ENCODE measurements around the gene MAD1L1.
"Not testable (repeated sequence)": the region's sequence is repeated elsewhere in the genome, so short reads cannot be mapped to it uniquely, and the experiment has no call there.

MAD1L1 gene

GRCh38 chr7:1890289-1891235 is 342.2 kb downstream of the MAD1L1 start:
- DNase-seq (ENCODE audit: low read depth in 3 of 3, low spot score in 1 of 3), result no peak

- DNase-seq (ENCODE audit: low read depth in 3 of 3, low spot score in 1 of 3), result no peak
Observed at GRCh38 chr7:1889556-1890181, 343.1 kb downstream of the MAD1L1 start.

DNA sequence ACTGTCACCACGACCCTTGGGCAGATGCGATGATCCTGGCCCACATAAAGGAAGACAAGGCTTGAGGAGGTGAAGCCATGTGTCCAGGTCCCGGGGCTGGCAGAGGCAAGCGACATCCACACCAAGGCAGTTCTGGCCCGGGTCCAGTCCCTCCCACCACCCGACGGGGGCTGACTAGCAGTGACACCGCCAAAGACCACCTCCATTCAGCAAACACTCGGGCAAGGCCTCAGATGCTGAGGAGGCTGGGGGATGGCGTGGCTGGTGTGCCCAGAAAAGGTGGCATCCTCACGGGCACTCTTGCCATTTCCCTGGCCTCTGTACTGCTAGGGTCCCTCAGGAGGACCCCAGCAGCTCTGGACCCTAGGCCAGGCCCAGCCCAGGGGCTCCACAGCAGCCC is 343.7 kb downstream of the MAD1L1 start:
- DNase-seq (ENCODE audit: low read depth in 3 of 3, low spot score in 1 of 3), result no peak

DNA sequence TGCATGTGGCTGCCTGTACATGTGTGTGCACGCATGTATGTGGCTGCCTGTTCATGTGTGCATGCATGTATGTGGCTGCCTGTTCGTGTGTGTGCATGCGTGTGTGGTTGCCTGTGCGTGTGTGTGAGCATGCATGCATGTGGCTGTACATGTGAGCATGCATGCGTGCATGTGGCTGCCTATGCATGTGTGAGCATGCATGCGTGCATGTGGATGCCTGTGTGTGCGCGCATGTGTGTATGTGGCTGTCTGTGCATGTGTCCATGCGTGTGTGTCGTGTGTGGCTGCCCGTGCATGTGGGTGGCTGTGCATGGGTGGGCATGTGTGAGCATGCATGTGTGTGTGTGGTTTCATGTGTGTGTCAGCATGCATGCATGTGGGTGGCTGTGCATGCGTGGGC is 344.3 kb downstream of the MAD1L1 start:
- DNase-seq (ENCODE audit: low read depth in 3 of 3, low spot score in 1 of 3), result no peak

GRCh38 chr7:1887251-1887650 is 345.5 kb downstream of the MAD1L1 start:
- DNase-seq (ENCODE audit: low read depth in 3 of 3, low spot score in 1 of 3), result no peak

GRCh38 chr7:1886361-1887064 is 346.2 kb downstream of the MAD1L1 start:
- DNase-seq (ENCODE audit: low read depth in 3 of 3, low spot score in 1 of 3), result no peak

GRCh38 chr7:1885465-1886226 is 347.1 kb downstream of the MAD1L1 start:
- DNase-seq (ENCODE audit: low read depth in 3 of 3, low spot score in 1 of 3), result no peak

- no peak for DNase-seq (ENCODE audit: low read depth in 3 of 3, low spot score in 1 of 3)
Observed at GRCh38 chr7:1884583-1885350, 348.0 kb downstream of the MAD1L1 start.

DNA sequence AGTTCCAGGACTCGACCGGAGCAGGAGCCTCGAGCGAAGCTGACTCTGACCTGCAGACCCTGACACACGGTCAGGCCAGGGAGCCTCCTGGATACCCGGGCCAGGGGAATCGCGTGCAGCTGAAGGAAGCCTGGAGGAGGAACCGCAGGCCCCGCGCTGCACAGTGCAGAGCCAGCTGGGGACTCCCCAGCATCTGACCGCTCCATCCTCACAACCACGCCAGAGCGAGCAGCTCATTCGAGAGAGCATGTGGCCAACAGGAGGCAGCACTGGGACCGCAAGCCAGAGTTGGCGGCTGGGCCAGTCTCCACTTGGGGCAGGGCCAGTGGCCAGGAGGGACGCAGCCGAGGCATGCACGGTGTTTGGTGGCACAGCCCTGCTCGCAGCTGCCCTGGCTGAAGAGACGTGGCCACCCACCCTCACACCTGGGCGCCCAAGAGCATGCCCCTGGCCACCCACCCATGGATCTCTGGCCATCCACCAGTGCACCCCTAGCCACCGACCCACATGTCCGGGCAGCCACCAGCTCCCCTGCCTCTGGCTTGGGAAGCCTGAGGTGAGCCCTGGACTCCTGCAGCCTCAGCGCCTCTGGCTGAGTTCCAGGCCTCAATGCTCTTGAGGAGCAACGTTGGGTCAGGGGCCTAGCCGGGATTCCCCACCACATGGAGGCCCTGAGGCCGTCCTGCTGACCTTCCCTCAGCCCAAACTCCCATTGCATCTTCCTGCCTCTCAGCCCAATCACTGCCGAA is 348.7 kb downstream of the MAD1L1 start:
- no peak for DNase-seq (ENCODE audit: low read depth in 3 of 3, low spot score in 1 of 3)

DNA sequence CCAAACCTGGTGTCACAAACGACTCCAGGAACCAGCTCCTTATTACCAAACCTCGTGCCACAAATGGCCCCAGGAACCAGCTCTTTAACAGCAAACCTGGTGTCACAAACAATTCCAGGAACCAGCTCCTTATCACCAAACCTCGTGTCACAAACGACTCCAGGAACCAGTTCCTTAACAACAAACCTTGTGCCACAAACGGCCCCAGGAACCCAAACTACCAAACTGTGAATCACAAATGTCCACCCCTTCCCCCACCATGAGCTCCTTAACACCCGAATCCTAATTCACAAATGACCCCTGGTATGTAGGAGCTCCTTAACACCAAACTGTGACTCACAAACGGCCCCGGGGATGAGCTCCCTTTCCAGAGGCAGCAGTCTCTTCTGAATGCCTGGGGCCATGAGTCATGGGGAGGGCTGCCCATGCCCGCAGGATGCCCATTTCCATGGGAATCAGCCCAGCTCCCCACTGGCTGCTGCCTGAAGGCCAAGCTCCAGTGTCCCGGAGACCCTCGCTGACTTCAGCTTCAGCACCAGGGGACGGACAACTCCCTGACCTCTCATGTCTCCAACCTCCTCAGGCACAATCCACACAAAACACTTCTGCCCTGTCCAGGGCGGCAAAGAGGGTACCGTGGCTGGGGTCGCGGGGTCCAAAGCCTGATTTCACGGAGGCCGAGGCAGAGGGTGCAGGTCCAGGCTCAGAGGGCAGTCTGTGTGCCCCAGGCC is 349.5 kb downstream of the MAD1L1 start:
- no peak for DNase-seq (ENCODE audit: low read depth in 3 of 3, low spot score in 1 of 3)

DNA sequence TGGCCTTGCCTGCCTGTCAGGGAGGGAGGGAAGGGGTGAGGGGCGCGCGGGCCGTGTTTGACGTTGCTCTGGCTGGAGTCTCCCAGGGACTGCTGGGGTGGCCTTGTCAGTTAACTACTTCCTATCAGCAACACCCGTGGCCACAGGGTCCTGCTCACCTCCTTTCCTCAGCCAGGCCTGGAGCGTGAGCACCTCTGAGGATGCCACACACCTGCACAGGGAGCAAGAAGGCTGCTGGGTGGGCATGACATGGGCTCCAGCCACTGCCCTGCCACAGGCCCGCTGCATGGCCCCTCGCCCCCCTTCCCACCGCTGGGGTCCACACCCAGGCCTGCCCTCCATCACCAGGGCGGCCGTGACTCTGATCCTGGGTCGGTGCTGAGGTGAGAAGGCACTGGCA is 350.3 kb downstream of the MAD1L1 start:
- DNase-seq (ENCODE audit: low read depth in 3 of 3, low spot score in 1 of 3), result no peak

- no peak for DNase-seq (ENCODE audit: low read depth in 3 of 3, low spot score in 1 of 3)
Observed at GRCh38 chr7:1881946-1882345, 350.8 kb downstream of the MAD1L1 start.

GRCh38 chr7:1876641-1877040 is 356.1 kb downstream of the MAD1L1 start:
- DNase-seq (ENCODE audit: low read depth in 3 of 3, low spot score in 1 of 3), result not testable (repeated sequence)

- DNase-seq (ENCODE audit: low read depth in 3 of 3, low spot score in 1 of 3), result not testable (repeated sequence)
Observed at GRCh38 chr7:1875392-1876199, 357.1 kb downstream of the MAD1L1 start.

GRCh38 chr7:1874590-1875391 is 358.0 kb downstream of the MAD1L1 start:
- not testable (repeated sequence) for DNase-seq (ENCODE audit: low read depth in 3 of 3, low spot score in 1 of 3)

DNA sequence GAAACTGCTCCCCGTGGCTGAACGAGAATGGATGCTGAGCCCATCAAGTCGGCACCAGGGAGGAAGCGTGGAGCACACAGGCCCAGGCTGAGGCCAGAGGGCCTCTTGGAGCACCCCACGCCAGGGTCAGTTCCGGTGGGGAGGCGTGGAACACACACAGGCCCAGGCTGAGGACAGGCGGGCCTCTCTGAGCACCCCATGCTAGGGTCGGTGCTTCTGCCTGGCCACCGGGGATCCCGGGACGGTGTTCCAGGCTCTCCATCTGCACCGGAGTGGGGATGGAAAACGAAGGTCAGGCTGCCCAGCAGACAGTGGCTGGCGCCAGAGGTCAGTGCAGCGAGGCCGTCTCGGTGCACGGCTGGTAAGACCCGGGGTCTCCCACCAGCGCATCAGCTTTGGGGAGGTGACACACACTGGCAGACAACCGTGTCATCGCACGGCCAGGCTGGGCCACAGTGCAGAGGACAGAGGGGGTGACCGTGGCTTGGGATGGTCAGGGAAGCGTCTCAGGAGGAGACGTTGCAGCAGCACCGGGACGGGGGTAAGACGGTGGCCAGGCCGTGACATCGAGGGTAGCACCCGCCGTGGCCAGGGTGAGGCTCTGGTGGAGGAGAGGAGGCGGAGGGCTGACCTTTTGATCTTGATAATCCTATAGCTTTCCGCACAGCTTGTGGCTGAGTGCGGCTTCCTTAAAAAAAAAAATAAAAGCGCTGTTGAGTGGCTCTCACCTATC is 358.7 kb downstream of the MAD1L1 start:
- DNase-seq (ENCODE audit: low read depth in 3 of 3, low spot score in 1 of 3), result no peak

DNA sequence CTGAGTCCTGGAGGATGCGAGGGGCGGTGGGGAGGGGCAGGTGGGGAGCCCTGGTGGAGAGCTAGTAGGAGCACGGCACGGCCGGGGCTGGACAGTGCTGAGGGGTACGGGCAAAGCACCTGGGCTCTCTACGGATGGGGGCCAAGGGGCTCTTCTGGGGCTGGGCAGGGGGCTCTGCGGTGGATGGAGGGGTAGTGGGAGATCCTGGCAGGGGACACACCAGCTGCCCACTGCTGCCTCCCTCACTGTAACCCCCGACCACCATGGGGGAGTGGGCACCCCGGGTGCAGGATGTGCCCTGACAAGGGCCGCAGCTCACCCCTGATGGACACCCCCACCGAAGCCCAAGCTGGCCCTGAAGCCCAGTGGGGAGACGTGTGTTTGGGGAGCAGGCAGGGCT is 359.3 kb downstream of the MAD1L1 start:
- no peak for DNase-seq (ENCODE audit: low read depth in 3 of 3, low spot score in 1 of 3)

Data from stimulated activated CD4-positive, alpha-beta T cell treated with anti-CD3 and anti-CD28 coated beads, TNF-alpha, amount 100 ng/mL, for 1 hour (primary cell).